Endothelial cell of umbilical vein (primary cell): Measurements from ENCODE around the gene SLC35G6. TPM values are rescaled to one million over a fixed set of nuclear protein-coding genes. Genes with fewer than 3 reads are reported as not detected.

Experiments
- BruUV-seq: library from RNA; stranded (reverse); fragments of 400-500 nt; replicated peaks from 2 replicates; lab custom pipeline; 2021; lab: Mats Ljungman, UMichigan
- CTCF ChIA-PET: fragments of 300-600, 350-600 bp; sonication (Branson Sonifier 250); formaldehyde crosslinking; loops from one replicate; lab custom pipeline; 2021; ENCODE audit warnings: antibody characterized with exemption, inconsistent platforms; lab: Charles Lee
- POLR2A ChIA-PET: fragments of 300-600, 350-600 bp; sonication (Branson Sonifier 250); formaldehyde crosslinking; loops from one replicate; lab custom pipeline; 2021; ENCODE audit warnings: antibody characterized with exemption, inconsistent platforms; lab: Charles Lee
- DNase-seq: peaks from one replicate; pipeline ENCODE4 v3.0.0-alpha.2; 2011; ENCODE audit warnings: low read depth, low spot score
- FAIRE-seq: peaks from 2 replicates; lab custom pipeline; 2011; peaks lifted over from hg19 to GRCh38; lab: Jason Lieb, UNC
- H2AFZ ChIP-seq: 2 replicates; pipeline ENCODE4 v1.6.0; 2012; ENCODE audit warnings: low read depth, low read length, control low read depth, inconsistent platforms
- H3K27ac ChIP-seq: 2 replicates; pipeline ENCODE4 v1.5.1; 2011; ENCODE audit warnings: low read depth, mild to moderate bottlenecking, control low read depth, low read length, moderate library complexity; ENCODE audit not compliant: insufficient read depth
- H3K27me3 ChIP-seq, 2 experiments: 2 replicates each; pipeline versions ENCODE4 v1.6.0 to v1.6.1; 2011; ENCODE audit warnings: low read length in 2 of 2, mixed read lengths in 1 of 2; ENCODE audit not compliant: control insufficient read depth in 2 of 2, insufficient read depth in 2 of 2
- H3K36me3 ChIP-seq, 2 experiments: 2 replicates in 1 of 2; 3 replicates in 1 of 2; pipeline ENCODE4 v1.5.1; 2011; ENCODE audit warnings: low read length in 2 of 2, mild to moderate bottlenecking in 1 of 2, moderate library complexity in 1 of 2; ENCODE audit not compliant: control insufficient read depth in 2 of 2, insufficient read depth in 2 of 2; ENCODE audit errors: extremely low read depth in 1 of 2
- H3K4me1 ChIP-seq: 3 replicates; pipeline ENCODE4 v1.5.1; 2011; ENCODE audit warnings: mild to moderate bottlenecking, low read length; ENCODE audit not compliant: control insufficient read depth, insufficient read depth; ENCODE audit errors: extremely low read depth
- H3K4me2 ChIP-seq: 2 replicates; pipeline ENCODE4 v1.6.1; 2011; ENCODE audit warnings: low read length, control low read depth, mixed read lengths; ENCODE audit not compliant: insufficient read depth
- H3K4me3 ChIP-seq, 3 experiments: fragments of 200-600 bp in 1 of 3; sonication (generic), shearing (Covaris generic) in 1 of 3; replicated peaks in 1 of 3; 2 replicates each; pipeline ENCODE4 v1.5.1; 2011 to 2016; ENCODE audit warnings: control low read depth in 3 of 3, low read length in 3 of 3, mild to moderate bottlenecking in 2 of 3, inconsistent platforms in 1 of 3, low read depth in 1 of 3, moderate library complexity in 1 of 3; ENCODE audit not compliant: insufficient read depth in 1 of 3
- H3K79me2 ChIP-seq: 2 replicates; pipeline ENCODE4 v1.6.0; 2012; ENCODE audit warnings: low read length, inconsistent platforms; ENCODE audit not compliant: control insufficient read depth, insufficient read depth
- H3K9ac ChIP-seq: replicated peaks from 2 replicates; pipeline ENCODE3; 2011; ENCODE audit warnings: low read length, control low read depth; ENCODE audit not compliant: insufficient read depth; ENCODE audit errors: extremely low read depth
- H3K9me1 ChIP-seq: replicated peaks from 3 replicates; pipeline ENCODE4 v1.6.0; 2011; ENCODE audit warnings: mild to moderate bottlenecking, low read length; ENCODE audit not compliant: control insufficient read depth, insufficient read depth; ENCODE audit errors: extremely low read depth
- H3K9me3 ChIP-seq: replicated peaks from 2 replicates; pipeline ENCODE4 v1.5.1; 2012; ENCODE audit warnings: low read length, inconsistent platforms; ENCODE audit not compliant: control insufficient read depth, insufficient read depth
- H4K20me1 ChIP-seq: replicated peaks from 2 replicates; pipeline ENCODE3; 2011; ENCODE audit warnings: mild to moderate bottlenecking, low read length; ENCODE audit not compliant: control insufficient read depth, insufficient read depth; ENCODE audit errors: extremely low read depth
- CTCF ChIP-seq, 2 donors: IDR thresholded peaks; 1 replicate in 1 of 2; 2 replicates in 1 of 2; pipeline ENCODE4 v1.5.1; 2011; ENCODE audit warnings: low read length in 2 of 2, mild to moderate bottlenecking in 2 of 2, moderate library complexity in 2 of 2, control low read depth in 1 of 2, inconsistent platforms in 1 of 2, low read depth in 1 of 2; ENCODE audit not compliant: insufficient read depth in 1 of 2; ENCODE audit errors: extremely low read depth in 1 of 2
- EZH2 ChIP-seq: IDR thresholded peaks from 2 replicates; pipeline ENCODE4 v1.6.1; 2012; ENCODE audit warnings: borderline replicate concordance, low read depth, mild to moderate bottlenecking, moderate library complexity, low read length, inconsistent platforms; ENCODE audit not compliant: severe bottlenecking
- FOS ChIP-seq: IDR thresholded peaks from 2 replicates; pipeline ENCODE4 v1.6.1; 2011; ENCODE audit warnings: mild to moderate bottlenecking, low read length, moderate library complexity, borderline replicate concordance; ENCODE audit not compliant: insufficient read depth
- GATA2 ChIP-seq: IDR thresholded peaks from 2 replicates; pipeline ENCODE4 v1.7.0; 2011; ENCODE audit warnings: low read depth, mild to moderate bottlenecking, moderate library complexity, mixed read lengths, low read length; ENCODE audit not compliant: insufficient read length, insufficient read depth
- JUN ChIP-seq: IDR thresholded peaks from 2 replicates; pipeline ENCODE4 v1.6.1; 2011; ENCODE audit warnings: borderline replicate concordance, low read depth; ENCODE audit not compliant: insufficient read length, insufficient read depth
- MAX ChIP-seq: IDR thresholded peaks from 2 replicates; pipeline ENCODE4 v1.6.1; 2011; ENCODE audit not compliant: insufficient read depth, insufficient read length
- MYC ChIP-seq: IDR thresholded peaks from one replicate; pipeline ENCODE4 v1.6.1; 2011; ENCODE audit warnings: mild to moderate bottlenecking, low read depth, low read length
- POLR2A ChIP-seq: IDR thresholded peaks from 2 replicates; pipeline ENCODE4 v1.6.1; 2012; ENCODE audit warnings: low read depth, mild to moderate bottlenecking, control low read depth, low read length
- POLR2AphosphoS5 ChIP-seq: IDR thresholded peaks from 2 replicates; pipeline ENCODE4 v1.6.1; 2012; ENCODE audit warnings: low read depth, mild to moderate bottlenecking, control low read depth, low read length, moderate library complexity; ENCODE audit not compliant: insufficient read depth
- dilution Hi-C: fragments of 300-500 bp; cut with MboI; formaldehyde crosslinking; loops from one replicate; pipeline ENCODE4 v1.15.0; 2019; ENCODE audit warnings: low sequenced_read_pairs; ENCODE audit not compliant: extremely low pct_ligation_motif_present
- intact Hi-C: fragments of 100-400 bp; cut with micrococcal nuclease; formaldehyde crosslinking; loops from one replicate; pipeline ENCODE4 v1.10.0; 2022
- polyA plus RNA-seq, 4 experiments: library from polyadenylated mRNA; depleted of rRNA in 3 of 4; stranded (reverse) in 3 of 4; unstranded in 1 of 4; fragments of >200 nt; gene quantifications; 2 replicates each; pipeline versions ENCODE4 v1.2.1 to v1.2.3, GENCODE V29; 2011 to 2012; ENCODE audit warnings: missing spikeins in 1 of 4
- total RNA-seq: library from RNA; stranded (reverse); gene quantifications from 2 replicates; pipeline ENCODE4 v1.2.3, GENCODE V29; 2021

Gene SLC35G6
- total and polyA plus RNA-seq, 2 donors (not counting 3 experiments of a cell fraction or from before 2014, with no cell fraction given): not detected

GRCh38 chr17:7466318-7466638 is 15.0 kb upstream of the SLC35G6 start:
- Histone ChIP-seq H3K4me2 (no peak overlapping the region), H3K27ac (no peak overlapping the region)
- POLR2A ChIA-PET: no interaction called here

GRCh38 chr17:7466639-7467341 is 14.5 kb upstream of the SLC35G6 start:
- no peak overlapping the region for H3K4me3 ChIP-seq
- H3K9me1 ChIP-seq: no peaks in the 10 kb centered on the region
- no peak overlapping the region for H3K4me2 ChIP-seq
- ChIA-PET CTCF (interaction anchor here (0.8 to 3.3 kb wide), 4 partner anchors 13 to 122 kb away, joined by 3 to 11 read pairs (median 6); partner anchors contain the start of gene ZBTB4), POLR2A (interaction anchor here (0.6 to 1.1 kb wide), 2 partner anchors 18 to 66 kb away, joined by 4 to 11 read pairs; partner anchors contain the start of gene POLR2A)
- no peaks in the 10 kb centered on the region for H4K20me1 ChIP-seq
- intact Hi-C loops: no loop called here
- no TSS peak for BruUV-seq
- peaks cover 18% of the 10 kb centered on the region for H3K79me2 ChIP-seq
- H3K27ac ChIP-seq: no peak overlapping the region
- no peaks in the 10 kb centered on the region for H3K27me3 ChIP-seq
- peak; percentile 83 for FAIRE-seq
- peak; percentile 53 for DNase-seq
- no peaks in the 10 kb centered on the region for H3K4me1 ChIP-seq
- dilution Hi-C loops: no loop called here
- peaks cover 0 to 16% of the 10 kb centered on the region in 2 experiments for H3K36me3 ChIP-seq
- no peak overlapping the region for H2AFZ ChIP-seq
- no peaks in the 10 kb centered on the region for H3K9me3 ChIP-seq
- H3K9ac ChIP-seq: no peak overlapping the region
- TF ChIP-seq POLR2AphosphoS5 (no peak), POLR2A (no peak), FOS (no peak), JUN (no peak), MAX (no peak), CTCF (IDR thresholded peaks at IDR 0.05; ENCODE audit: extremely low read depth in 1 of 2, insufficient read depth in 1 of 2, low read depth in 1 of 2, low read length in 2 of 2) (no peak), EZH2 (no peak), MYC (no peak), GATA2 (no peak)

More at GRCh38 chr17:7466318-7466638, 15.0 kb upstream of the SLC35G6 start:
- CTCF ChIA-PET: interaction anchor here (0.8 to 3.3 kb wide), 4 partner anchors 13 to 123 kb away, joined by 3 to 11 read pairs (median 6); partner anchors contain the start of gene ZBTB4
- H4K20me1 ChIP-seq: no peaks in the 10 kb centered on the region
- no peak overlapping the region for H3K4me3 ChIP-seq
- no peaks in the 10 kb centered on the region for H3K9me1 ChIP-seq
- H3K79me2 ChIP-seq: peaks cover 13% of the 10 kb centered on the region
- FAIRE-seq (no peak), DNase-seq (no peak)
- H3K9ac ChIP-seq: no peak overlapping the region
- dilution Hi-C loops: no loop called here
- no TSS peak for BruUV-seq
- no peaks in the 10 kb centered on the region for H3K4me1 ChIP-seq
- no peak overlapping the region for H2AFZ ChIP-seq
- no peaks in the 10 kb centered on the region for H3K27me3 ChIP-seq
- TF ChIP-seq EZH2 (no peak), POLR2AphosphoS5 (no peak), FOS (no peak)
- peaks cover 0 to 16% of the 10 kb centered on the region in 2 experiments for H3K36me3 ChIP-seq
- intact Hi-C loops: no loop called here
- no peaks in the 10 kb centered on the region for H3K9me3 ChIP-seq
